Right kidney (tissue), 1 donor: Measurements from ENCODE around the gene DGCR8.
A peak's percentile ranks its signal among the peaks of the same experiment; 100 is the strongest.
"Not testable (repeated sequence)": the region's sequence is repeated elsewhere in the genome, so short reads cannot be mapped to it uniquely, and the experiment has no call there.

Experiments used
- DNase-seq: peaks from one replicate; pipeline ENCODE4 v3.0.0-alpha.2; 2016

Gene DGCR8

DNA sequence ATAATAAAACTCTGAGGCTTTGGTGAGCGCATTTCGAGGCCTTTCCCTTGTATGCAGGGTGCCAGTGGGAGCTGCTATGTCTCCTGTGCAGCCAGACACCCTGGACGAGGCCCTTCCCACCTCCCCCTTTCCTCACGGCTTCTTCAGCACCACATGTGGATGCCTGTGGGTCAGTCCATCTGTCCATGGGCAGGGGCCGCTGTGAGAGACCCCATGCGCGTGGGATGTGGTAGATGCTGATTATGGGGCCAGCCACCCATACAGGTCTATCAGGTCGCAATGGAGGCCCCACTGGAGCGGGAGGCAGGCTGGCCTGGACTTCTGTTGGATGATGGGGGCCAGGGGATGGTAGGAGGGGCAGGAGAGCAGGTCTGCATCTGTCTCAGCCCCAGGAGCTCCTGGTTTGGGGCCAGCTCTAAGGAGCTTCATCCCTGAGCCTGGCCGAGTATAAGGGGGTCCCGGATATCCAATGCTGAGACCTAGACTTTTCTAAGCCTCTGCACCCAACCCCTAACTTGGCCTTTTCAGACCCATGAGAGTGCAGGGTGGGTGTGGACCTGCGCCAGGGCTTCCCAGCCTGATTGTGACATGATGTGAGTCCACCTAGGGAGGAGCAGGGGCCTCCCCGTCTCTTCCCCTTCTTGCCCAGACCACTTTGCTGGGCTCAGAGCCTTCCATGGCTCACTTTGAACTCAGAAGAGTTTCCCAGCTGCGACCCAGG is 14.0 kb upstream of the DGCR8 start:
- DNase-seq = no peak

DNA sequence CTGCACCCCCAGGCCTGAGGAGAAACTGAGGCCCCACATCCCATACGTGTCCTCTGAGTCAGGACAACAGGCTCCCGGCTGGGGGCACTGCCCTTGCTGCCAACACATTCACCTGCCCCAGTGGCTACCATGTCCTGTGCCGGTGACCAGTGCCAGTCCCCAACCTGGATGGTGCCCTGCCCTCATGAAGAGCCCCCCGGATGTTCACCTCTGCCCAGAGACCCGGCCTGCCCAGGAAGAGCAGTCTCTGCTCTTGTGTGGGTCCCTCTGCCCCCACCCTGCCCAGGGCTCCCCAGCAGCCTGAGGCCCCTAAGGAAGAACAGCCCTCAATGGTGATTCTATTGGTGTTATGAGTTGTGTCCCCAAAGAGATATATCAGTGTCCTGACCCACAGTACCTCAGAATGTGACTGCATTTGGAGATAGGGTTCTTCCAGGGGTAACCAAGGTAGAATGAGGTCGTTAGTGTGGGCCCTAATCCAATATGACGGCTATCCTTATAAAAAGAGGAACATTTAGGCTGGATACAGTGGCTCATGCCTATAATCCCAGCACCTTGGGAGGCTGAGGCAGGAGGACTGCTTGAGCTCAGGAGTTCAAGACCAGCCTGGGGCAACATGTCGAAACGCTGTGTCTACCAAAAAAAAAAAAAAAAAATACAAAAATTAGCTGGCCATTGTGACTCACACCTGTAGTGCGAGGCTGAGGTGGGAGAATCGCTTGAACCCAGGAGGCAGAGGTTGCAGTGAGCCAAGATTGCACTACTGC is 13.2 kb upstream of the DGCR8 start:
- no peak for DNase-seq

- not testable (repeated sequence) for DNase-seq
Measured at GRCh38 chr22:20067384-20067682, 12.7 kb upstream of the DGCR8 start.

DNA sequence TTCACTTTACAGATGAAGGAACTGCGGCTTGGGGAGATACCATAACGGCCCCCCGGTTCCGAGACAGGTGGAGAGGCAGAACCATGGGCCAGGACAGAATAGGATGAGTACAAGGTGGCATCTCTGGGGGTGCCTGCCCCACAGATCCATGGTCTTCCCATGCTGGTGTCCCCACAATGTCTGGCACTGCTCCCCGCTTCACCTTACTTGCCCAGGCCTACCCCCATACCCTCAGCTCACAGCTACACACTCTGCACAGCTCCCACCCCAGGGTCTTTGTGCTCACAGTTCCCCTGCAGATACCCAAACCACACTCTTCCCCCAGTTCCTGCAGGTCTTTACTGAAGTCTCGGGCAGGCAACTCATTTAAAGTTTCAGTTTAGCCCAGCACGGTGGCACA is 11.4 kb upstream of the DGCR8 start:
- DNase-seq = no peak

- DNase-seq = no peak
Measured at GRCh38 chr22:20069331-20070042, 10.6 kb upstream of the DGCR8 start.

GRCh38 chr22:20071524-20071972 is 8.5 kb upstream of the DGCR8 start:
- no peak for DNase-seq

GRCh38 chr22:20076627-20077172 is 3.3 kb upstream of the DGCR8 start:
- no peak for DNase-seq

DNA sequence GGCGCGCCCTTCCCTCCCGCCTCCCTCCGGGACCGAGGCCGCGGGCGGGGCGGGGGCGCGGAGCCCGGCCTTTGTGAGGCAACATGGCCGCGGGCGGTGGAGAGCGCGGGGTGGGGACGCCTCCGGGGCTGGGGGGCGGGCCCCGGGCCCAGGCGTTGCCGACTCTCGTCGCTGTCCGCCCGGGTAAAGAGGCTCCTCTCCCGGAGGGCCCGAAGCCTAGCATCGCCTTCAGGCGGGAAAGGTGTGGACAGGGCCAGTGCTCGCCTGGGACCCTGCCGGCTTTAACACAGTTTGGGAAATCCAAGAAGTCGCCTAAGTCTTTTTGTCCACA is 369 bp downstream of the DGCR8 start:
- DNase-seq = no peak

DNA sequence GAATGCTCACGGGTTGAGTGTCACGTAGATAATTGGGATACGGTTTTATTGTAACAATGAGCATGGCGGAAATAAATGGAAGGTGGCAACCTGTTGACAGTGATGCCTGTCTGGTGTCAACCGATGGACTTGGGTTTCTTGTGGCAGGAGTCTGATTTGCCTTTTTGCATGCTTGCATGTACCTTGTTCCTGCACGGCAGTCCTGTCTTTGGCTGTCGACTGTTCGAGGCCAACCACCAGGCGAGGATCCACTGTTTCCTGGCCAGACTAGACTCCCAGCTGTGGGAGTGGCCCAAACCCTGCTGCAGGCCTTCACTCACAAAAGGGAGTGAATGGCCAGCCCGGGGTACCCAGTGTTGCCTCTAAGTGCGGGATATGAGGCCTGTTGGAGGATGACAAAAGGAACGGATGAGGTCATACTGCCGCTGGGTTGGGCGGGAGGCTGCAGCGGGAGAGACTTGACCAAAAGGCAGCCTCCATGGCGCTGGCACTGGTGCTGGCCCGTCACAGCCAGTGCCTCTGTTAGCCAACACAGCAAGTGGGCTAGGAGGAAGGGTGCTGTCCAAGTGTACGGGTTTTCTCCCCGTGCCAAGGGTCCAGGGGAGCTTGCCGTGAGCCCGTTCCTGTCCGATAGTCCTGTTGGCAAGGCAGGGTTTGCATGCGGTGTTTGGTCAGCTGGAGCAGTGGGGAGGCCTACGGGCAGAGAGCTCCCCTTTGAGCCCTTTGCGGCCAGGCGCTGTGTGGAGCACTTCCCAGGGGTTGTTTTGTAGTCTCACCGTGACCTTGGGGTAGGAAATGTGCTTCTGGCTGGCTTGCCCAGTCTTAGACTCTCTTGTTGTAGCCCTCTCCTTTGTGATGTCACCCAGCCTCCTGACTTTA is 974 bp downstream of the DGCR8 start:
- peak; percentile 58 for DNase-seq

DNA sequence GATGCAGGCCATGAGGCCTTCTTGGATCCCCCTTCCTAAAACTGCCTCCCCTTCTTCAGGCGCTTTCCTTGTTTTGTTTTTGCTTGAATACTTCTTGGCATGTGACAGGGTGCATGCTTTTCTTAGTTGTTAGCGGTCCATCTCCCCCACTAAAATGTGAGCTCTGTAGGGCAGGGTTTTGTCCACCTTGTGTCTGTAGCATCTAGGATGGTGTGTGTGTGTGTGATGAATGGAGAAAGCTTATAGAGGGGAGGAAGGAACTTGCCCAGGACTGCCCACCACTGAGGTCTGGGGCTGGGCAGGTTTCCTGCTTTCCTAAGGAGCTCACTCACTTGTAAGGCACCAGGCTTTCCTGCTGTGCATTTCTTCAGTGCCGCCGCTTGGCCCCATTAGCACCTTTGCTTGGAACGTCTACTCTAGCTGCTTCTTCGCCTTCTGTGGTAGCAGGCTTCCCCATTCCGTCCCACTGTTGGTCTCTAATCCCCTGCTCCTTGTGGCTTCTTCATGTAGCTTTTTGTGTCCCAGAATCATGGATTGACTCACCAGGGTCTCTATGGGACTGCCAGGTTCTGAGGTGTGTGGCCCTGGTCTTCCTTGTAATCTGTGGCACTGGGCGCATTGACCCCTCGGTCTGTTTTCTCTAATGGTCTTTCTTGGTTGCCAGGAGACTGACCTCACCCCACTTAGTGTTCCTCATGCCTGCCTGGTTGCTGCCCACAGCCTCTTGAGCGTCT is 3.3 kb downstream of the DGCR8 start:
- no peak for DNase-seq

DNA sequence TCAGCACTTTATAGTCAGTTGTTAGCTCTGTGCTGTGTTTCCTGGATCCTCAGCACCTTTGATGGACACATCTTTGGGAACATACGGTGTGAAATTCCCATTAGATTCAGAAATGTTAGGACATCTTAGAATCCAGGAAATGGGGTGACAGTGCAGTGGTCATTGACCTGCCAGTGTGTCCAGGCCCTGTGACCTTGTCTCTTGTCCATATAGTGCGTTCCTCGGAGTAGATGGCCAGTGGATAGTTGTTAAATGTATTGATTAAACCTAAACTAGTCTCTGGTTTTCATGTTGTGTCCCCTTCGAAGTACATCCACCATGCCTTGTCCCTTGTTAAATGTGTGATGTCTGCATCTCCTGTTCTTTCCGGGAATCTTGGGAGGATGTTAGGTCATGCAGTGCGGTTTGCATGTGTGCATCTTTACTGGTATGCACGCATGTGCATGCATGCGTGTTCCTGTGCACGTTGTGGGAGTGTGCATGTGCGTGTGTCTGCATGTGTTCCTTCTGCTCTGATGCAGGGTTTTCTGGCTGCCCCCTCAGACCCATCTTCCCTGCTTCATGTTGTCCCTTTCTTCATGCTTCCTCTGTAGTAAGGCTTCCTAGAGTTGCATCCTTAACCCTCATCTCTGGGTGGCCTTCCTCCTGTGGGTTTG is 4.0 kb downstream of the DGCR8 start:
- DNase-seq = no peak

DNA sequence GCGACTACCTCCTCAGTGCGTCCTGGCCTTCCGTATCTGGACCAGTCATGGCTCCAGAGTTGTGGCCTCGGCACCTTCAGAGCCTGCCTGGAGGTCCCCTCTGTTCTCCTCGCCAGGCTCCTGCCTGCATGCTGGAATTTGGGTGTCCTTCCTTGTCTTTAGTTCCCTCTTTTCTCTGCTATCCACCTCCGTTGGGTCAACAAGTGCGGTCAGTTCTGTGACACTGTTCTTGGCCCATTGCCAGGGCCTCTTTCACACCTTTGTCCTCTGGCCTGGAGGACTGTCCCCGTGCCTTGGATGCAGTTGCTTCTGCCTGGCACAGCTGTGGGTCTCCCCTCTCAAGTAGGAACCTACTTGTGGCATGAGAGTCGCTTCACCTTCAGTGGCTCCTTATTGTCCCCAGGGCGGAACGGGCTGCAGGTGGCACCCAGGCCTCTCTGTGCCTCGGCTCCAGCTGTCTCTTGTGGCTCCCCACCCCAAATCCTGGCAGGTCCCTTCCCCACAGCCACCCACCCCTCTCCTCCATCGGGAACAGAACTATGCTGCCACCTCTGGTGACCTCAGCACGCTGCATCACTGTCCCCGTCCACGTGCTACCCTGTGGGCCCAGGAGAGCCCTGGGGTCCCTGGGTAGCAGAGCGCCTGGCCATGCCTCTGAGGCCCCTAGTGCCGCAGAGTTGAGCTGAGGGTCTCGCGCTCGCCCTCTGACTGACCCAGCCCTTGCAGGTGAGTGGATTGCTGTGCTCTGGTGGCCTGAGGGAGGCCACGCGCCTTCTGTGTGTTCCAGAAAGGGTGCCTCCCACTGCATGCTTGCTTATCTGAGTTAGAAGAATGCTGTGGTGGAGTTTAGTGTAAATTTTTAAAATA is 4.7 kb downstream of the DGCR8 start:
- no peak for DNase-seq

- no peak for DNase-seq
Measured at GRCh38 chr22:20085651-20086050, 5.6 kb downstream of the DGCR8 start.

GRCh38 chr22:20086101-20086599 is 6.1 kb downstream of the DGCR8 start:
- no peak for DNase-seq

- no peak for DNase-seq
Measured at GRCh38 chr22:20086763-20087162, 6.7 kb downstream of the DGCR8 start.

DNA sequence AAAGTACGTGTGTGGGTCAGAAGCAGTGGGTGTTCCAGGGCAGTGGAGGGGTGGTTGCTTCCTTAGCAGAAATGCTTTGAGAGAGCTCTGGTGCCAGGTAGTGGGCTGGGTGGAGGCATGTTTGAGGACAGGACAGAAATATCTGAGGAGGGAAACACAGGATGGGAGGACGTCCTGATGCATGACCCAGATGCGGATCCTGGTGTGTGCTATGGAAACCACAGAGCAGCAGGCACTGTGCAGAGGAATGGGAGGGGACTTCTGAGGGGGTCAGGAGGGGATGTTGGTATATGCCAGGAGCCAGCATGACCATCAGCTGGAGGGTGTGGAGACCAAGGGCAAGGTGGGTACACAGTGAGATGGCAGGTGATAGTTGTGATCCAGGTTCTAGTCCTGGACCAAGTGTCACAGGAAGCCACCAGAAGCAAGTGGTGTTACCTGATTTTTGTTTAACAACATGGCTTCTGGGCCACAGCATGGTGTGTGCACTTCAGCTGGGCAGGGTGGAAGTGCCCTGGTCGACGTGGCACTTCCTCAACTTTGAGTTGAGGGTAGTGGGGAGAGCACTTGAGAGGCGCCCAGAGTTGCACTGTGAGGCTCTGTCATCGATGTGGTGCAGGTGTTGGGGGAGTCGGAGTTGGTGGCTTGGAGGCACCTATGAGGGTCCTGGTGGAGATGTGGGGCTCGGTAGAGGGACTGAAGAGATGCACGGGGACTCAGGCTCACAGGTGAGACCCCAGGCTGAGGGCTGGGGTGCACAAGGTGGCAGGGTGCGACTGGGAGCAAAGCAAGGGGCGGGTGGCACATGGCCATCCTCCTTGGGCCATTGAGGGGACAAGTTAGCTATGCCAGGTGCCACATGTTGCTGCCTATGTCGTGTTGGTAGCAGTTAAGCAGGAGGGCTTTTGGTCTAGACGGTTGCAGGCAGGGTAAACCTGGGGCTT is 7.5 kb downstream of the DGCR8 start:
- DNase-seq = no peak

GRCh38 chr22:20088263-20088648 is 8.2 kb downstream of the DGCR8 start:
- no peak for DNase-seq

DNA sequence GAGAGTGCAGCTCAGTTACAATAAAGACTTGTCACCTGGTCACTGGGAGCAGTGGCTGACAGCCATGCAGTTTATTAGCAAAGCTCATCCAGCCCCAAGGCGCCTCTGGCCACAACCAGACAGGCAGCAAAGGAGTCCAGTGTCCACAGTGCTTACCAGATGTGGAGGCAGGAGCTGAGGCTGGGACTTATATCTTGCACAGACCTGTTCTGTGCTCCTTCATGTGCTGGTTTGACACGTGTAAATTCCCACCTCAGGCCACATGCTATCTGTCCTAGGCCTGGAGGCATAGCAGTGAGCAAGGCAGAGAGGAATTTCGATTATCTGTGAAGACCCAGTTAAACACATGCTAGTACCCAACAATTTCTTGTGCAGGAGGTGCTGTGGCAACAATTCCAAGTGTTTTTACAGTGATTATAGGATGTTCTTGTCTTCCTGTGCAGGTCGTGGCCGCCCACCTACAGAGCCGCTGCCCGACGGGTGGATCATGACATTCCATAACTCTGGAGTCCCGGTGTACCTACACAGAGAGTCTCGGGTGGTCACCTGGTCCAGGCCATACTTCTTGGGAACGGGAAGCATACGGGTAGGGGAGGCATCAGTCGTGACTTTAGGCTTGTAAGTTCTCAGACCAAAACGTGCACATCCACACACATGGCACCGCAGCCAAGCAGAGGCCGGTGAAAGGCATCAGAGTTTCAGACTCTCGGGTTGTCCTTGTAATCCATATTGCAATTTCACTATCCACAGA is 9.4 kb downstream of the DGCR8 start:
- no peak for DNase-seq
